Stomach (tissue), 9 donors: ENCODE results near the gene NEMP2. TPM values are rescaled to one million over a fixed set of nuclear protein-coding genes. Genes with fewer than 3 reads are reported as not detected.

Experiments used
- DNase-seq, 2 donors: peaks; one replicate each; pipeline versions ENCODE4 v3.0.0 to v3.0.0-alpha.2; 2013 to 2019
- H3K27ac ChIP-seq, 5 donors: fragments of 200-600 bp in 4 of 5; sonication (generic) in 4 of 5; one replicate each; pipeline ENCODE4 v1.5.1; 2013 to 2019; ENCODE audit warnings: mild to moderate bottlenecking in 1 of 5, moderate library complexity in 1 of 5
- H3K27me3 ChIP-seq, 3 donors: fragments of 200-600 bp; sonication (generic); one replicate each; pipeline ENCODE4 v1.5.1; 2017 to 2019; ENCODE audit warnings: mixed run types in 1 of 3
- H3K36me3 ChIP-seq, 4 donors: fragments of 200-600 bp; sonication (generic); 1 replicate in 3 of 4; 2 replicates in 1 of 4; pipeline ENCODE4 v1.5.1; 2016 to 2019
- H3K4me1 ChIP-seq, 4 donors: fragments of 200-600 bp; sonication (generic); one replicate each; pipeline ENCODE4 v1.5.1; 2016 to 2019
- H3K4me3 ChIP-seq, 4 donors: fragments of 200-600 bp; sonication (generic) in 3 of 4; one replicate each; pipeline ENCODE4 v1.5.1; 2016 to 2019; ENCODE audit warnings: mild to moderate bottlenecking in 1 of 4
- H3K9me3 ChIP-seq, 4 donors: fragments of 200-600 bp; sonication (generic); one replicate each; pipeline ENCODE4 v1.5.1; 2016 to 2019
- EP300 ChIP-seq: sonication (generic); formaldehyde crosslinking; IDR thresholded peaks from one replicate; pipeline ENCODE4 v1.6.1; 2017; ENCODE audit warnings: antibody characterized with exemption
- POLR2A ChIP-seq, 4 donors: fragments of 450-650 bp; IDR thresholded peaks; one replicate each; pipeline ENCODE4 v1.6.1; 2016; ENCODE audit warnings: antibody characterized with exemption in 4 of 4, control low read depth in 2 of 4, mild to moderate bottlenecking in 1 of 4, moderate library complexity in 1 of 4
- POLR2AphosphoS5 ChIP-seq, 3 donors: sonication (generic); formaldehyde crosslinking; IDR thresholded peaks; one replicate each; pipeline ENCODE4 v1.6.1; 2016; ENCODE audit warnings: antibody characterized with exemption in 3 of 3
- WGBS, 5 donors: extraction: QIAGEN DNeasy Blood & Tissue Kit in 3 of 5; methylation state at CpG; one replicate each; pipeline versions ENCODE4 v1.1.5 to v1.1.7; 2013 to 2018; 5-methylcytosine and 5-hydroxymethylcytosine counted together
- intact Hi-C: fragments of 100-400 bp; cut with DNase I; formaldehyde crosslinking; loops from one replicate; pipeline ENCODE4 v1.15.1; 2023; ENCODE audit warnings: low total_unique reads
- polyA plus RNA-seq, 3 donors: library from polyadenylated mRNA; stranded (reverse); fragments of 200-250 nt; gene quantifications; one replicate each; pipeline ENCODE4 v1.2.3, GENCODE V29; 2013
- total RNA-seq, 5 donors: library from RNA; depleted of rRNA; stranded (reverse); fragments of >200 nt; gene quantifications; one replicate each; pipeline versions ENCODE4 v1.1.0 to v1.2.3, GENCODE V29; 2014 to 2016
- TF ChIP-seq, protein P1 (sequence below), 7 experiments: fragments of 450-650 bp in 4 of 7; fragments of 200-600 bp in 3 of 7; sonication (generic) in 3 of 7; IDR thresholded peaks; one replicate each; pipeline ENCODE4 v1.5.1; 2016 to 2019; ENCODE audit warnings: antibody characterized with exemption in 7 of 7, control low read depth in 2 of 7, mild to moderate bottlenecking in 1 of 7
- donor health status: healthy with polysubstance abuse.
- donor health status: Bipolar disorder and iron deficiency.
- donor health status: healthy.

NEMP2 gene
- total and polyA plus RNA-seq, 8 donors, result 0.60 to 18.7 (median 1.6) TPM; not detected in 2

DNA sequence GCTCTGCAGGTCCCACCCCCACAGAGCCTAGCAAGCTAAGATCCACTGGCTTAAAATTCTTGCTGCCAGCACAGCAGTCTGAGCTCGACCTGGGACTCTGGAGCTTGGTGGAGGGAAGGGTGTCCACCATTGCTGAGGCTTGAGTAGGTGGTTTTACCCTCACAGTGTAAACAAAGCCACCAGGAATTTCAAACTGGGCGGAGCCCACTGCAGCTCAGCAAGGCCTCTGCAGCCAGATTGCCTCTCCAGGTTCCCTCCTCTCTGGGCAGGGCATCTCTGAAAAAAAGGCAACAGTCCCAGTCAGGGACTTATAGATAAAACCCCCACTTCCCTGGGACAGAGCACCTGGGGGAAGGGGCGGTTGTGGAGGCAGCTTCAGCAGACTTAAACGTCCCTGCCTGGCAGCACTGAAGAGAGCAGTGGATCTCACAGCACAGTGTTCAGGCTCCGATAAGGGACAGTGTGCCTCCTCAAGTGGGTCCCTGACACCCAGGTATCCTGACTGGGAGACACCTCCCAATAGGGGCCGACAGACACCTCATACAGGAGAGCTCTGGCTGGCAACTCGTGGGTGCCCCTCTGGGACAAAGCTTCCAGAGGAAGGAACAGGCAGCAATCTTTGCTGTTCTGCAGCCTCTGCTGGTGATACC lies 20.0 kb upstream of the NEMP2 start:
- H3K27me3 ChIP-seq, result no peaks in the 10 kb centered on the region
- H3K9me3 ChIP-seq, result no peaks in the 10 kb centered on the region
- H3K4me1 ChIP-seq, result no peaks in the 10 kb centered on the region
- no peak for DNase-seq
- TF ChIP-seq POLR2A (IDR thresholded peaks at IDR 0.05) (no peak), EP300 (no peak), POLR2AphosphoS5 (IDR thresholded peaks at IDR 0.05) (no peak)
- TF ChIP-seq, protein P1, sequence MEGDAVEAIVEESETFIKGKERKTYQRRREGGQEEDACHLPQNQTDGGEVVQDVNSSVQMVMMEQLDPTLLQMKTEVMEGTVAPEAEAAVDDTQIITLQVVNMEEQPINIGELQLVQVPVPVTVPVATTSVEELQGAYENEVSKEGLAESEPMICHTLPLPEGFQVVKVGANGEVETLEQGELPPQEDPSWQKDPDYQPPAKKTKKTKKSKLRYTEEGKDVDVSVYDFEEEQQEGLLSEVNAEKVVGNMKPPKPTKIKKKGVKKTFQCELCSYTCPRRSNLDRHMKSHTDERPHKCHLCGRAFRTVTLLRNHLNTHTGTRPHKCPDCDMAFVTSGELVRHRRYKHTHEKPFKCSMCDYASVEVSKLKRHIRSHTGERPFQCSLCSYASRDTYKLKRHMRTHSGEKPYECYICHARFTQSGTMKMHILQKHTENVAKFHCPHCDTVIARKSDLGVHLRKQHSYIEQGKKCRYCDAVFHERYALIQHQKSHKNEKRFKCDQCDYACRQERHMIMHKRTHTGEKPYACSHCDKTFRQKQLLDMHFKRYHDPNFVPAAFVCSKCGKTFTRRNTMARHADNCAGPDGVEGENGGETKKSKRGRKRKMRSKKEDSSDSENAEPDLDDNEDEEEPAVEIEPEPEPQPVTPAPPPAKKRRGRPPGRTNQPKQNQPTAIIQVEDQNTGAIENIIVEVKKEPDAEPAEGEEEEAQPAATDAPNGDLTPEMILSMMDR (IDR thresholded peaks at IDR 0.05), result no peak
- H3K27ac ChIP-seq, result no peak overlapping the region
- WGBS, 5 donors, result 59 to 76% (median 63%) methylated on average over 7 of the region's 7 CpGs
- no peaks in the 10 kb centered on the region for H3K36me3 ChIP-seq
- no peak overlapping the region for H3K4me3 ChIP-seq
- intact Hi-C loops, result no loop called here

DNA sequence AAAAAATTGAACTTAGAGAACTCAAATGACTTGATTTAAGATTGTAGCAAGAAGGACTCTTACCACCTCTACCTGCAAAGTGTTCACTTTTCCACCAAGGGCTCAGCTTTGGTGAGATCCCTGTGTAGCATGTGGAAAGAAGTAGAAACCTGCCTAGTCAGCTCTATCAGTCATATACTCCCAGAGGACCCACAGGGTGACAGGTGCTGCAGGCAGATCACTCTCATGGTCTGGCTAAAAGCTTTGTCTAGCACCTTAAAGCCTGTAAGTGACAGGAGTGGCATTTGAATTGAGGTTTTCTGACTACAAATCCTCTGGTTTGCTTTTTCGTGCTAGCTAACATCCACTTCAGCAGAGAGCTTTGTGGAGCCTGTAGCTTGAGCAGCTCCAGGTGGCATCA lies 18.7 kb upstream of the NEMP2 start:
- TF ChIP-seq, protein P1 (IDR thresholded peaks at IDR 0.05), result no peak
- no peak for TF ChIP-seq EP300
- no peak for TF ChIP-seq POLR2A (IDR thresholded peaks at IDR 0.05)
- no peak for TF ChIP-seq POLR2AphosphoS5 (IDR thresholded peaks at IDR 0.05)

DNA sequence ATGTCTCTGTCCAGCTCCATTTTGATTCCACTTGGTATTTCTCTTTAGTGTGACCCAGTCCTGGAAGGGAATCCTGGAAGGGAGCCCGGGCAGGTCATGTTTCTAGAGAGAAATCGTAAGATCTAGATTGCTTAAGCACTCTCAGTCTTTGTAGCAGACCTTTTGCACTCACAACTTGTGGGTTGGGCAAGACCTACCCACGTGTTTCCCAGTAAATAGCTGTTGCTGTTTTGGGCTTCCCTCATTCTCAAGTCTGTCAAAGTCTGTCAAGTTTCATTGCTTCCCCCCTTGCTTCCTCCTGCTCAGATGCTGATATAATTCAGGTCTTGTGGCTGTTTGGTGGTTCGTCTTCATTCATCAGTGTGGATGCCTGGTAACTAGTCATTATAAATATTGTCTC lies 17.4 kb upstream of the NEMP2 start:
- Histone ChIP-seq H3K27ac (no peak overlapping the region), H3K9me3 (no peaks in the 10 kb centered on the region), H3K27me3 (no peaks in the 10 kb centered on the region), H3K36me3 (no peaks in the 10 kb centered on the region), H3K4me3 (no peak overlapping the region), H3K4me1 (no peaks in the 10 kb centered on the region)
- DNase-seq, result no peak
- WGBS, 5 donors, result 68 to 82% (median 71%) methylated on average over 4 of the region's 4 CpGs
- intact Hi-C loops, result no loop called here
- no peak for TF ChIP-seq POLR2A (IDR thresholded peaks at IDR 0.05)
- TF ChIP-seq, protein P1 (IDR thresholded peaks at IDR 0.05), result no peak
- no peak for TF ChIP-seq POLR2AphosphoS5 (IDR thresholded peaks at IDR 0.05)
- no peak for TF ChIP-seq EP300

More for the DNA sequence above, 18.7 kb upstream of the NEMP2 start:
- no peak for DNase-seq
- H3K27me3 ChIP-seq, result no peaks in the 10 kb centered on the region
- H3K4me1 ChIP-seq, result no peaks in the 10 kb centered on the region
- H3K9me3 ChIP-seq, result no peaks in the 10 kb centered on the region
- no peak overlapping the region for H3K27ac ChIP-seq
- WGBS, 5 donors, result 89 to 98% (median 94%) methylated on average over 1 of the region's 1 CpG
- no peaks in the 10 kb centered on the region for H3K36me3 ChIP-seq
- intact Hi-C loops, result no loop called here
- H3K4me3 ChIP-seq, result no peak overlapping the region

DNA sequence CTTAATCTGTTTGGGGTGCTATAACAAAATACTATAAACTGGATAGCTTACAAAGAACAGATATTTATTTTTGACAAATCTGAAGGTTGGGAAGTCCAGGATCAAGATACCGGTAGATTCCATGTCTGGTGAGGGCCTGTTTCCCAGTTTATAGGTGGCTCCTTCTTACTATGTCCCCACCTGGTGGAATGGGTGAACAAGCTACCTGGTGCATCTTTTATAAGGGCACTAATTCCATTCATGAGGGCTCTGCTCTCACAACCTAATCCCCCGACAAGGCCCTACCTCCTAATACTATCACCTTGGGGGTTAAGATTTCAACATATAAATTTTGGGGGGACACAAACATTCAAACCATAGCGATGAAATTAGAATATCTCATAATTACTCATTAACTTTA lies 15.6 kb upstream of the NEMP2 start:
- H3K9me3 ChIP-seq, result no peaks in the 10 kb centered on the region
- 94 to 98% (median 96%) methylated on average over 3 of the region's 3 CpGs for WGBS, 5 donors
- TF ChIP-seq EP300 (no peak), POLR2AphosphoS5 (IDR thresholded peaks at IDR 0.05) (no peak), POLR2A (IDR thresholded peaks at IDR 0.05) (no peak)
- TF ChIP-seq, protein P1 (IDR thresholded peaks at IDR 0.05), result no peak
- no peak overlapping the region for H3K27ac ChIP-seq
- H3K4me3 ChIP-seq, result no peak overlapping the region
- no peak for DNase-seq
- no peaks in the 10 kb centered on the region for H3K36me3 ChIP-seq
- intact Hi-C loops, result no loop called here
- H3K4me1 ChIP-seq, result no peaks in the 10 kb centered on the region
- H3K27me3 ChIP-seq, result no peaks in the 10 kb centered on the region
